GM12875 (cell line): ENCODE data around the gene NCAM1.
"Not testable (repeated sequence)": the region's sequence is repeated elsewhere in the genome, so short reads cannot be mapped to it uniquely, and the experiment has no call there.

ENCODE experiments used
- H3K4me3 ChIP-seq: one replicate; pipeline ENCODE4 v1.5.1; 2011; ENCODE audit warnings: low read depth, low read length, control low read depth
- CTCF ChIP-seq: IDR thresholded peaks from 2 replicates; pipeline ENCODE4 v1.5.1; 2011; ENCODE audit warnings: low read depth, mild to moderate bottlenecking, control low read depth, inconsistent platforms, low read length, moderate library complexity, borderline replicate concordance; ENCODE audit not compliant: insufficient read depth

The NCAM1 gene

GRCh38 chr11:112961146-112961668 is at the start of gene NCAM1:
TSS of gene NCAM1 (plus strand) at chr11:112961420.
- TF ChIP-seq CTCF: no peak
- H3K4me3 ChIP-seq: no peak within 1 kb of the TSS

- no peak for TF ChIP-seq CTCF
- no peak overlapping the region for H3K4me3 ChIP-seq
These were observed 38.6 kb upstream of the NCAM1 start for GRCh38 chr11:112922606-112923005.

- not testable (repeated sequence) for H3K4me3 ChIP-seq
These were observed 36.4 kb upstream of the NCAM1 start for GRCh38 chr11:112924836-112925235.

- no peak for TF ChIP-seq CTCF
- H3K4me3 ChIP-seq: no peak overlapping the region
These were observed 35.5 kb upstream of the NCAM1 start for GRCh38 chr11:112925516-112926310.

GRCh38 chr11:112928136-112928535 is 33.1 kb upstream of the NCAM1 start:
- TF ChIP-seq CTCF: no peak
- no peak overlapping the region for H3K4me3 ChIP-seq

GRCh38 chr11:112929432-112929831 is 31.8 kb upstream of the NCAM1 start:
- TF ChIP-seq CTCF: no peak
- H3K4me3 ChIP-seq: no peak overlapping the region

GRCh38 chr11:112931703-112932102 is 29.5 kb upstream of the NCAM1 start:
- H3K4me3 ChIP-seq: no peak overlapping the region
- no peak for TF ChIP-seq CTCF
